ENCODE data around the gene SLC37A1.
"Not testable (repeated sequence)": the region's sequence is repeated elsewhere in the genome, so short reads cannot be mapped to it uniquely, and the experiment has no call there.

Gene SLC37A1

DNA sequence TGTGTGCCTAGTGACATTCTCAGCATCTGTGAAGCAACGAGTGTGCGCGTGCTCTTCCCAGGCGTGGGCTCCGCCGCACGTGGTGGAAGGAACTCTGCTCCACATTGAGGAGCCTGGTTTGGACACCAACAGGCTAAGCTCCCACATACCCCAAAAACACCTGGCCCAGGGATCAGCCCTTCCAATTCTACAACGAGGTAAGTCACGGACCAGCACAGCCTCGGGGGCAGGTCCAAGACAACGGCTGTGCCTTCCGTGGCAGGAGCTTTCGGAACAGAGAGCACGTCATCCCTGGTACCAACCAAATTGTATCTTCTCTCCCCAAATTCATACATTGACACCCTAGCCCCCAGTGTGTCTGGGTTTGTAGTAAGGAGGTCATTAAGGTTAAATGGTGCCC, 112.5 kb downstream of the SLC37A1 start:
- H3K4me3 ChIP-seq (ENCODE audit: low read length, poor library complexity, severe bottlenecking): no peak overlapping the region
- peaks cover 9% of the 10 kb centered on the region for H3K4me1 ChIP-seq (ENCODE audit: insufficient read depth, low read length, poor library complexity, severe bottlenecking)
- no peaks in the 10 kb centered on the region for H3F3A ChIP-seq (ENCODE audit: low read depth)
- H3K9ac ChIP-seq (ENCODE audit: low read depth, low read length, poor library complexity, severe bottlenecking): no peak overlapping the region
- no peaks in the 10 kb centered on the region for H4K20me1 ChIP-seq (ENCODE audit: insufficient read depth, low read length, poor library complexity, severe bottlenecking)
- H3K27me3 ChIP-seq (ENCODE audit: insufficient read depth, low read length, poor library complexity, severe bottlenecking): no peaks in the 10 kb centered on the region
- H3K36me3 ChIP-seq (ENCODE audit: insufficient read depth, low read length): no peaks in the 10 kb centered on the region
- H3K9me2 ChIP-seq (replicated peaks; ENCODE audit: low read depth, low read length): no peaks in the 10 kb centered on the region
- no peaks in the 10 kb centered on the region for H3K79me2 ChIP-seq (ENCODE audit: insufficient read depth, low read length)
- no peaks in the 10 kb centered on the region for H3K9me3 ChIP-seq (ENCODE audit: insufficient read depth, low read depth, low read length)
- no peak overlapping the region for H3K4me2 ChIP-seq (ENCODE audit: low read depth, low read length, poor library complexity, severe bottlenecking)
- no peak overlapping the region for H2AFZ ChIP-seq (ENCODE audit: low read length)
- no peak for TF ChIP-seq EZH2phosphoT487 (IDR thresholded peaks at IDR 0.05; ENCODE audit: borderline replicate concordance)

DNA sequence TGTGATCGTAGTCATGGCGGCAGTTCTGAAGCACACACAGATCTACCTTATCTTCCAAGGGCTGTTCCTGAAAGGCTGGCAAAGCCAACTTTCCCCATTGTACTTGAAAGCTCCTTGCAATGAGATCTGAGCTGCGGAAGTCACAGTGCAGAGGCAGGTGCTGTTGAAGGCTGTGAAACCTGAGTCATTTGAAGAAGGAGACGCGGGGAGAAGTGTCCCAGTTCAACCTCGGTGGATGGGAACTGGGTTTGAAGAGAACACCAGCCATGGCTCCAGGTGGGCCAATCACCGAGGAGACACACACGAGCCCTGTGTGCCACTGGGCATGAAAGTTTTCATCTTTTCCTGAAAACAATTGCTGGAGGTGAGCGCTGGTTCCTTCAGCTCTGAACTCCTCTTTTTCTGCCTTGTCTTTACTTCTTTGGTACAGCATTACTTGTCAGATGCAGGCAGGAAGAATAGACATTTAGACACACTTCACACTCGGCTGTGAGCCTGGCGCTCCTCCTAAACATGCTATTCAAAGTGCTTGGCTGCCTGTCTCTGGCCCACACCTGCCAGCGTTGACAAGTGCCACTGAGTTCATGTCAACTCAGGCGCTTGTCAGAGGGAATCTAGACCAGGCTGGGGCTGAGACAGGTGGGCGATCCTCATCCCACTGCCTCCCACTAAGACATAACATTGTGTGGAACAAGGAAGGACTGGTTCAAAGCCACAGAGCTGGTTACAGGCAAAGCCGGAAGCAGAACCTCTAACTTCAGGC, 114.1 kb downstream of the SLC37A1 start:
- no peaks in the 10 kb centered on the region for H3K27me3 ChIP-seq (ENCODE audit: insufficient read depth, low read length, poor library complexity, severe bottlenecking)
- H3K36me3 ChIP-seq (ENCODE audit: insufficient read depth, low read length): no peaks in the 10 kb centered on the region
- H3K4me3 ChIP-seq (ENCODE audit: low read length, poor library complexity, severe bottlenecking): no peak overlapping the region
- H2AFZ ChIP-seq (ENCODE audit: low read length): no peak overlapping the region
- H3K9ac ChIP-seq (ENCODE audit: low read depth, low read length, poor library complexity, severe bottlenecking): no peak overlapping the region
- H3K4me1 ChIP-seq (ENCODE audit: insufficient read depth, low read length, poor library complexity, severe bottlenecking): peaks cover 9% of the 10 kb centered on the region
- no peaks in the 10 kb centered on the region for H3K9me3 ChIP-seq (ENCODE audit: insufficient read depth, low read depth, low read length)
- no peaks in the 10 kb centered on the region for H3K9me2 ChIP-seq (replicated peaks; ENCODE audit: low read depth, low read length)
- no peak for TF ChIP-seq EZH2phosphoT487 (IDR thresholded peaks at IDR 0.05; ENCODE audit: borderline replicate concordance)
- TF ChIP-seq, protein P1, sequence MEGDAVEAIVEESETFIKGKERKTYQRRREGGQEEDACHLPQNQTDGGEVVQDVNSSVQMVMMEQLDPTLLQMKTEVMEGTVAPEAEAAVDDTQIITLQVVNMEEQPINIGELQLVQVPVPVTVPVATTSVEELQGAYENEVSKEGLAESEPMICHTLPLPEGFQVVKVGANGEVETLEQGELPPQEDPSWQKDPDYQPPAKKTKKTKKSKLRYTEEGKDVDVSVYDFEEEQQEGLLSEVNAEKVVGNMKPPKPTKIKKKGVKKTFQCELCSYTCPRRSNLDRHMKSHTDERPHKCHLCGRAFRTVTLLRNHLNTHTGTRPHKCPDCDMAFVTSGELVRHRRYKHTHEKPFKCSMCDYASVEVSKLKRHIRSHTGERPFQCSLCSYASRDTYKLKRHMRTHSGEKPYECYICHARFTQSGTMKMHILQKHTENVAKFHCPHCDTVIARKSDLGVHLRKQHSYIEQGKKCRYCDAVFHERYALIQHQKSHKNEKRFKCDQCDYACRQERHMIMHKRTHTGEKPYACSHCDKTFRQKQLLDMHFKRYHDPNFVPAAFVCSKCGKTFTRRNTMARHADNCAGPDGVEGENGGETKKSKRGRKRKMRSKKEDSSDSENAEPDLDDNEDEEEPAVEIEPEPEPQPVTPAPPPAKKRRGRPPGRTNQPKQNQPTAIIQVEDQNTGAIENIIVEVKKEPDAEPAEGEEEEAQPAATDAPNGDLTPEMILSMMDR (conservative IDR thresholded peaks at IDR 0.05; ENCODE audit: low read length): no peak
- no peaks in the 10 kb centered on the region for H4K20me1 ChIP-seq (ENCODE audit: insufficient read depth, low read length, poor library complexity, severe bottlenecking)
- no peak overlapping the region for H3K4me2 ChIP-seq (ENCODE audit: low read depth, low read length, poor library complexity, severe bottlenecking)
- no peaks in the 10 kb centered on the region for H3K79me2 ChIP-seq (ENCODE audit: insufficient read depth, low read length)
- H3F3A ChIP-seq (ENCODE audit: low read depth): no peaks in the 10 kb centered on the region

DNA sequence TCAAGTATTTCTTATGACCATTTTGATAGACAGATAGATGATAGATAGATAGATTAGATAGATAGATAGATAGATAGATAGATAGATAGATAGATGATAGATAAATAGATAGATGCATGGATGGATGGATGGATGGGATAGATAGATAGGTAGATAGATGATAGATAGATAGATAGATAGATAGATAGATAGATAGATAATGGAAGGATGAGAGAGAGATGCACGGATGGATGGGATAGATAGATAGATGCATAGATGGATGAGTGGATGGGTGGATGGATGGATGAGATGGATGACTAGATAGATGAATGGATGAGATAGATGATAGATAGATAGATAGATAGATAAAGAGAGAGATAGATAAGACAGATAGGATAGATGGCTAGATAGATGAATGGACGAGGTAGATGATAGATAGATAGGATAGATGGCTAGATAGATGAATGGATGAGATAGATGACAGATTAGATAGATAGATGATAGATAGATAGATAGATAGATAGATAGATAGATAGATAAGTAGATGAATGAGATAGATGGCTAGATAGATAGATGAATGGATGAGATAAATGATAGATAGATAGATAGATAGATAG, 114.9 kb downstream of the SLC37A1 start:
- not testable (repeated sequence) for H3K4me1 ChIP-seq (ENCODE audit: insufficient read depth, low read length, poor library complexity, severe bottlenecking); H3K79me2 ChIP-seq (ENCODE audit: insufficient read depth, low read length); H3K9ac ChIP-seq (ENCODE audit: low read depth, low read length, poor library complexity, severe bottlenecking); H3K4me2 ChIP-seq (ENCODE audit: low read depth, low read length, poor library complexity, severe bottlenecking); H3F3A ChIP-seq (ENCODE audit: low read depth); H3K4me3 ChIP-seq (ENCODE audit: low read length, poor library complexity, severe bottlenecking); H4K20me1 ChIP-seq (ENCODE audit: insufficient read depth, low read length, poor library complexity, severe bottlenecking); H3K27me3 ChIP-seq (ENCODE audit: insufficient read depth, low read length, poor library complexity, severe bottlenecking); H2AFZ ChIP-seq (ENCODE audit: low read length); H3K36me3 ChIP-seq (ENCODE audit: insufficient read depth, low read length); H3K9me2 ChIP-seq (replicated peaks; ENCODE audit: low read depth, low read length); H3K9me3 ChIP-seq (ENCODE audit: insufficient read depth, low read depth, low read length)

DNA sequence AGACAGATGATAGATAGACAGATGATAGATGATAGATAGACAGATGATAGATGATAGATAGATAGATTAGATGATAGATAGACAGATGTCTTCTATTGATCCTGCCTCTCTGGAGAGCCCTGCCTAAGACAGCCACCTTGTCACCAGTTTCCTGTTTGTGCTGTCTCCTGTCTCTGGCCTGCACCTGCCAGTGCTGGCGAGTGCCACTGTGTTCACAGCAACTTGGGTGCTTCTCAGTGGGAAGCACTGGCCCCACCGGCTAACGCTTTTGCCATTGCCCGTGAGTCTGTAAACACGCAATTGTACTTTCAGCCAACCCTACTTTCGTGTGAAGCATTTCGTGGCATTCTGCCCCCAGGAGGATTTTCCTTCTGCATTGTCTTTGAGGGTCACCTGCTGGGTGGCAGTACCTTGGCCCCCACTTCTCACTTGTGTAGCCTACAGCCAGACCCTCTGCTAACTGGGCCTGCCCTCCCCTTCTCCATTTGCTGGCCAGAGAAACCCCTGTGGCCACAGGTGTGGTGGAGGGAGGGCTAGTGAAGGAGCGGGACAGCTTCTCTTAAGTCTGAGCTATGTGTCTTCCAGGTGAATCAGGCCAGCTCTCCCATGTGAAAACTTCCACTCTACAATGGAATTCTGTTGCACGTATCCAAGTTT, 116.4 kb downstream of the SLC37A1 start:
- Histone ChIP-seq H3K9me2 (replicated peaks; ENCODE audit: low read depth, low read length) (no peaks in the 10 kb centered on the region), H3K79me2 (ENCODE audit: insufficient read depth, low read length) (no peaks in the 10 kb centered on the region), H3K9me3 (ENCODE audit: insufficient read depth, low read depth, low read length) (no peaks in the 10 kb centered on the region), H3F3A (ENCODE audit: low read depth) (no peaks in the 10 kb centered on the region), H3K27me3 (ENCODE audit: insufficient read depth, low read length, poor library complexity, severe bottlenecking) (no peaks in the 10 kb centered on the region), H3K4me1 (ENCODE audit: insufficient read depth, low read length, poor library complexity, severe bottlenecking) (peaks cover 8% of the 10 kb centered on the region), H4K20me1 (ENCODE audit: insufficient read depth, low read length, poor library complexity, severe bottlenecking) (no peaks in the 10 kb centered on the region), H3K4me3 (ENCODE audit: low read length, poor library complexity, severe bottlenecking) (no peak overlapping the region), H2AFZ (ENCODE audit: low read length) (no peak overlapping the region), H3K4me2 (ENCODE audit: low read depth, low read length, poor library complexity, severe bottlenecking) (no peak overlapping the region), H3K9ac (ENCODE audit: low read depth, low read length, poor library complexity, severe bottlenecking) (no peak overlapping the region), H3K36me3 (ENCODE audit: insufficient read depth, low read length) (no peaks in the 10 kb centered on the region)
- TF ChIP-seq, protein P1 (conservative IDR thresholded peaks at IDR 0.05; ENCODE audit: low read length): no peak
- no peak for TF ChIP-seq EZH2phosphoT487 (IDR thresholded peaks at IDR 0.05; ENCODE audit: borderline replicate concordance)

Data from Loucy (cell line).